HG02973 (cell line): ENCODE measurements around the gene PLEKHG4B.
"Not testable (repeated sequence)": the region's sequence is repeated elsewhere in the genome, so short reads cannot be mapped to it uniquely, and the experiment has no call there.

Source experiments
- ATAC-seq: cut with Tn5 transposase; IDR thresholded peaks from one replicate; pipeline ENCODE4 v1.9.1; 2021; ENCODE audit warnings: moderate library complexity; ENCODE audit not compliant: unreplicated experiment

The PLEKHG4B gene

DNA sequence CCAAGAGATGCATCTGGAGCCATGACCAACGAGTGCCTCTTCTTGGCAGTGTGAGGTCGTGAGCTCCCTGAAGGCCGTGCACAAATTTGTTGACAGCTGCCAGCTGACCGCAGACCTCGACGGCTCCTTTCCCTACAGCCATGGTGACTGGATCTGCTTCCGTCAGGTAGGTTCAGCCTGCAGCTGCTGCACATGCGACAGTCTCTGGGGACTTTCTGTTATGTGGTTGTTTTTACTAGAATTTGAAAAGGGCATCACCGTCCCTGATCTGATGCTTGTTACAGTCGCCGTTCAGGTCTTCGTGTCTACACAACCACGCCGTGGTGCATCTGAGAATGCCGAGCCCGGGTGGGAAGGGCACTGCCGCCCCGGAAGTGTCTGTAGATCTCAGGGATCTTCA lies 62.9 kb downstream of the PLEKHG4B start:
- ATAC-seq, result no peak

DNA sequence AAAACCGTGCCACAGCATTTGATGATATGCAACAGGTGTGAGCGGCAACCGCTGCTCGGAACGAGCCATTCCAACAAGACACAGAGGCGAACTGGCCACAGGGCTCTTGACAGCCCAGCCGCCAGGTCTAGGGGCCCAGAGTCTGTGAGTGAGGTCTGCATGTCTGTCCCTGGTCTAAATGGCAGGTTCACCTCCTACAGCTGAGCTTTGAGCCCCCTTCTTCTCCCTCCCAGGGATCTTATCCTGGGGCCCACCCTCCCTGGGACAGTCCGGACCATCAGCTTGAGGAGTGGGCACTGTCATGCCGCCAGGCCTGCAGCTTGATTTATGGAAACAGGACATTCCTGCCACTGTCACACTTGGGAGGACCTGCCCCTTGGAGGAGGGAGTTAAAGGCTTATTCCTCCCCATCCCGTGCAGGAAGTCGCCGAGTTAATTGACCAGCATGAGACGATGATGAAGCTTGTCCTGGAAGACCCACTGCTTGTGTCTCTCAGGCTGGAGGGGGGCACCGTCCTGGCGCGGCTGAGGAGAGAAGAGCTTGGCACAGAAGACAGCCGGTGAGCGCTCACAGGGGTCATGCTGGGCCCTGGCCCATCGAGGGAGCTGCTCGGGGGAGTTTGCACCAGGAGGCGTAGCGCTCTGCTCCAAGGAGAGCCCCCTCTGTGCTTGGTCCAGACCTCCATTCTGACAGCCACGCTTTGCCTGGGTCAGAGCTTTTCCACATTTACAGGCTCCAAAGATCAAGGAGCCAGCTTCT lies 63.9 kb downstream of the PLEKHG4B start:
- no peak for ATAC-seq

DNA sequence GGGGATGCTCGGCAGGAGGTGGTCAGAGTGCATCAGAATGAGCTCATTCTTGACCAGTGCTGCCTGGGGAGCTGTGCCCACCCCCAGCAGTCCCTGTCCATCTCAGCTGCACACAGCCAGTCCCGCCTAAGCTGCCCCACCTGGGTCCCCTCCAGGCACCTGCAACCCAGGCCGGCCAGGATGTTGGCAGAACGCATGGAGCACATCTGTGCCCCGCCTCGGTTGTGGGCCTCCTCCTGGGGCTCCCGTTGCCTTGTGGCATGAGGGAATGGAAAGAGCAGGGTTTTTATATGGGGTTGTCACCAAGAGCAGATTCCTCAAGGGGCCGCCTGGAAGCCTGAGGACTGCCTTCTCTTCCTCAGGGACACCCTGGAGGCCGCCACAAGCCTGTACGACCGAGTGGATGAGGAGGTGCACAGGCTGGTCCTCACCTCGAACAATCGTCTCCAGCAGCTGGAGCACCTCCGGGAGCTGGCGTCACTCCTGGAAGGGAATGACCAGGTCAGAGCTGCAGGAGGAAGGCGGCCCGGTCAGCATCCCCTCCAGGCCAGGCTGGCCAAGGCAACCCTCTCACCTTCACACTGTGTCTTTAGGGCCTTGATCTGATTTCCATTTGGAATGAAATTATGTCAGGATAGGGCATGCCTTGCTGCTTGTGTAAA lies 64.6 kb downstream of the PLEKHG4B start:
- ATAC-seq, result no peak

DNA sequence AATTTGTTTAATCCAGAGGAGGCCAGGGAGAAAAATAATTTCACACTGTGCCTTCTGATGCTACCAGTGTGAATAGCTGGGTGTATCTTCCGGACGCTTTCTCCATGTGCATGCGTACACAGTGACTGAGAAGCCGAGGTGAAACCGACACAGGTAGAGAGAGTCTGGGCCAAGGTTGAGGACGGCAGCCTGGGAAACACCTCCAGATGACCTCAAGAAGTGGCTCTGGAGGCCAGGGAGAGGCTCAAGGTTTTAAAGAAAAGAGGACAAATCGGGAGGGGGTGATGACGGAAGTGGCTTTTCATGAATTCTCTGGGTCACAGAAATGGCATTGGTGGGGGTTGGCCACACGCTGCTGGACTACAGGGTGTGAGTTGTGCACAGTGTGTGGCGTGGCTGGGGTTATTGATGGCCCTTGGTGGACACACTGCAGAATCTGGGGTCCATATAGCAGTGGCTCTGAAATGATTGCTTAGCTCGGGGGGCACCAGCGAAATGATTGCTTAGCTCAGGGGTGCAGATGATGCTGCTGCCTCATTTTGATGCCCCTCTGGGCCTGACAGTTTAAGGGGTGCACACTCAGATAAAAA lies 65.3 kb downstream of the PLEKHG4B start:
- no peak for ATAC-seq

DNA sequence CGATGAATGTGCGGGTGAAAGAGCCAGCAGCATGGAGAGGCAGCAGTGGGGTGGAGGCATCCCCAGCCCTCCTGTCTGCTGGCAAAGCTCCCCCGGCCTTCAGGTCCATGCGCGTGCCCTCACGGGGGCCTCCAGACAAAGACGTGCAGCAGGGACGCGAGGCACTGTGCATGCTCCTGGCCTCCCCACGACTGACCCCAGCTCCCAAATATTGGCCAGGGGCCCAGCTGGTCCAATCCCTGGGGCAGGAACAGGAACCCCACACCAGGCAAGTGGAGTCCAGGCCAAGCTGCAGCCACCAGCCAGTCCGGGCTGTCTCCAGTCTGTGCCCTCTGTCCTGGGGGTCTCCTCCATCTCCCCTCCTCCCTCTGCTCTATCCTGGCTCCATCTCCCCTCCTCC lies 65.8 kb downstream of the PLEKHG4B start:
- ATAC-seq, result no peak

DNA sequence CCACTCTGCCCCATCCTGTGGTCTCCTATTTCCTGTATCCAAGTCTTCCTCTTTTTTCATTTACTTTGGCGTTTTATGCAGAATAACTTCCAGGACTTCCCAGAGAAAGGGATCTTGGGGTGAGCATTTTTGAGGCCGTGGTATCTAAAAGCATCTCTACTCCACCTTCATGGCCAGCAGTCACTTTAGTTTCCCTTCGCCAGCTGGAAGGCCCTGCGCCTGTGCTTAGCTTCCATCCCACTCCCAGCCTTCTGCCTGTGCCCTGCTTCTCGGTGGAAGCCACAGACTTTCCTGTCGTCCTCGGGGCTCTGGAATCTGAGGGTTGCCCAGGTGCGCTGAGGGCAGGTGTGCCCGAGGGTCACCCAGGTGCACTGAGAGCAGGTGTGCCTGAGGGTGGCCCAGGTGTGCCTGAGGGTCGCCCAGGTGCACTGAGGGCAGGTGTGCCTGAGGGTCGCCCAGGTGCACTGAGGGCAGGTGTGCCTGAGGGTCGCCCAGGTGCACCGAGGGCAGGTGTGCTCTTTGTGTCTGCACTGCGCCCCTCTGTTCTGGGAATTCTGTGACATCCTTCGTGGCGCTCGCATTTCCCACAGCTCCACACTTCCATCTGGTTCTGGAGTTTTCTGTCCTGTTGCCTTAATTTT lies 67.0 kb downstream of the PLEKHG4B start:
- no peak for ATAC-seq

DNA sequence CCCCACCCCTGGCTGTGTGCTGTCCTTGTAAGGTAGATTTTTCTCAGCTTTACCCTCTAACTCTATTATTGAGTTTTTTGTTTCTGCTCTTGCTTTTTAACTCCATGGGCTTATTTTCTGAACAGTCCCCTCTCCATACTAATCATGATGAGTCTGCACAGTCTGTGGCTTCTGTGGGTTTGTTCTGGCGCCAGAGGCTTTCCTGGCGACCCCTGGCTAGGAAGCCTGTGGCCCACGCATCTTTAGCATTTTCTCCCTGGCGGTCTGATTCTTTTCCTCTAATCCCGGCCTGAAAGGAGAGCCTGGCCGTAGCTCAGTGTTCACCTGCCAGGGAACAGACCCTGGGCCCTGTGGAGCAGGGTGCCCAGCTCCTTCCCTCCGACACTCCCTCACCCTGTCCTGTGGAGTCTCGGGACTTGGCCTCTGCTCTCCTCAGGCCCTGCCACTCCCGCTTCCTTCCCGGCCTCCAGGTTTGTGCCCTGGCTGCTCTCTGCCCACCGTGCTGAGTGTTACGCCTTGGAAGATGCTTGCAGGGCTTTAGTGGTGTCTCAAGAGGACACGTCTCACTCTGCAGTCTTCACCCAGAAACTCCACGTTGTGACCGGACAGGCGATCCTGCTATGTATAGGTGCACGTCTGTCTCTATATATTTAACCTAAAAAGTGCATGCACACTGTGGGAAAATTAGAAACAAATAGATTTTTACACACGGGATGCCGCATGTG lies 67.6 kb downstream of the PLEKHG4B start:
- ATAC-seq, result no peak

DNA sequence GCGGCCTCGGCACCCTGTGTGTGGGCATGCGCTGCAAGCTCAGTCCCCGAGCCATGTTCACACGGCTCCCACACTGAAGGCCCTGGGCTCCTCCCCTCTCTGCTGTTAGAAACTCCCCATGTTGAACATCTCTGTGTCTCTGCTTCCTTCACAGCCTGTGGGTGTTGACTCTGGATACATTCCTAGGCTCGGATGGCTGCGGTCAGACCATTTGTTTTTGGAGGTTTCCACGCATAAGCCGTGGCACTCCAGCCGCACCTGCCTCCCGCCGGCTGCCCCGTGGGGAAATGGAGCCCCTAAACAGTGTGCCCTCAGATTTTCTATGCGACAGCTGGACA lies 68.2 kb downstream of the PLEKHG4B start:
- no peak for ATAC-seq

DNA sequence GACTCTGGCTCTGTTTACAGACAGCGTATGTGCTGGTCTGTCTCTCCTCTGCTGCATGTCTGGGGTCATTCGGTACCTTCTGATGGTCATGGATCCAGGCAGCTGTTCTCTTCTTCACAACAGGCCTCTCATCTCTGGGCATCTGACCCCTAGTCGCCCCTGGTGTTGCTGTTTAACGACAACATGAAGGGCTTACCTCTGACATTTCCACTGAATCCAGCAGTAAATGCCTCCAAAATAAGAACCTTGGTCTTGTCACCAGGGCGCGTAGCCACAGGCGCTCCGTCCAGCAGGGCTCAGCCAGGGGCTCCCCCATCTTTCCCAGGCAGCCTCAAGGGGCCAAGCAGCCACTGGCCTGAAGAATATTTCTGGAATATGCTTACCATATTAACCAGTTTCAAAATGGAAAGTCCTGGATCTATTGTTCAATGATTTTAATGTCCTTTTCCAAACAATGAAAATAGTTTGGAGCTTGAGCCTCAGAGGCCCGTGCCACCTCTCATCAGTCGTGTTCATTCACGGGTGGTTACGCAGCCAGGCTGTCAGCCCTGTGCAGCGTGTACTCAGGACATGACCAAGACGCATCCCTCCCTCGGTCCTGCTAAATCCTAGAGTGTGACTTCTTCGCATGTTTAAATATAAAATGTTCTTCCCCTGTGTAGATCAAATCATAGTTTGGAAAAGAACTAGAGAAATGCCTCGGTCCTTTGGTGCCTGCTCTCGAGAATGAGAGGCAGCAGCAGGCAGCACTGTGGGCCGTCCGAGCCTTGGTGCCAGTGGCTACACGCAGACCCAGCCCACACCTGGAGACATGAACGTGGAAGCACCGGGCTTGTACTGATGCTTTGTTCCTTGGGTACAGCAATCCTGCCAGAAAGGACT lies 69.2 kb downstream of the PLEKHG4B start:
- no peak for ATAC-seq

DNA sequence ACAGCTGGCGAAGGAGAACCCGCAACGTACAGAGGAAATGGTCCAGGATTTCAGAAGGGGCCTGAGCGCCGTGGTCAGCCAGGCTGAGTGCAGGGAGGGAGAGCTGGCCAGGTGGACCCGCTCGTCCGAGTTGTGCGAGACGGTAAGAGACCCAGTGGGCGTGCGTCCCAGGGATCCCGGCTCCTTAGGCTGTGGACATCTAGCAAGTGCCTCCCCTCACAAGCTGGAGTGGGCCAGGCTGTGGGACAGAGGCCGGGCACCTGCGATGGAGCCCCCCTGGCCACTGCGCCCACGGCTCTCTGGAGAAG lies 69.8 kb downstream of the PLEKHG4B start:
- ATAC-seq, result no peak

DNA sequence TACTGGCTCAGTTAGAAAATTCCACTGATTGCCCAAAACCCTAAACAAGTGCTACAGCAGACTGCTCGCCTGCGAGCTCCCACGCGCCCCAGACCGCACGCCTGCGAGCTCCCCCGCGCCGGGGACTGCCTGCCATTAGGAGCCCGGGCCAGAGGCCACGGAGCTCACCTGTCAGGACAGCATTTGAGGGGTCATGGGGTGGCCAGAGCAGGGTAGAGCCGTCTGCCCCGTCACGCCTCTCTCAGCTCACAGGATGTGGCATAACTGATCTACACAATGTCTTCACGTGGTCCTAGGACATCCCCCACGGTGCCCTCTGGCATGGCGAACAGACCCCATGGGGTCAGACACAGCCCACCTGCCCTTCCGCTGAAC lies 70.2 kb downstream of the PLEKHG4B start:
- ATAC-seq, result no peak

DNA sequence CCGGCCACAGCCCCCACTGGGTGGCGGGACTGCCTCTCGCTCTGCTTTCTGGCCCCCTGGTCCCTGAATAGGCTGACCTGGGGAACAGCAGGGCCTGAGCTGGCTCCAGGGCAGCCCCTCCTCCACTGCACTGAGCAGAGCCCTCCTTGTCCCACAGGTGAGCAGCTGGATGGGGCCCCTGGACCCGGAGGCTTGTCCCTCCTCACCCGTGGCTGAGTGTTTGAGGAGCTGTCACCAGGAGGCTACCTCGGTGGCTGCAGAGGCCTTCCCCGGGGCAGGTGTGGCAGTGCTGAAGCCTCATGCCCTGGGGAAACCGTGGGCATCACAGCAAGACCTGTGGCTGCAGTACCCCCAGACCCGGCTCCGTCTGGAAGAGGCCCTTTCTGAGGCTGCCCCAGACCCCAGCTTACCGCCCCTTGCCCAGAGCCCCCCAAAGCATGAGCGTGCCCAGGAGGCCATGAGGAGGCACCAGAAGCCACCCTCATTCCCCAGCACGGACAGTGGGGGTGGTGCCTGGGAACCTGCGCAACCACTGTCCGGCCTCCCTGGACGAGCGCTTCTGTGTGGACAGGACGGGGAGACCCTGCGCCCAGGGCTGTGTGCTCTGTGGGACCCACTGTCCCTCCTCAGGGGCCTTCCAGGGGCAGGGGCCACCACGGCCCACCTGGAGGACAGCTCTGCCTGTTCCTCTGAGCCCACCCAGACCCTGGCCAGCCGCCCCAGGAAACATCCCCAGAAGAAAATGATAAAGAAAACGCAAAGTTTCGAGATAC lies 70.8 kb downstream of the PLEKHG4B start:
- ATAC-seq, result no peak

DNA sequence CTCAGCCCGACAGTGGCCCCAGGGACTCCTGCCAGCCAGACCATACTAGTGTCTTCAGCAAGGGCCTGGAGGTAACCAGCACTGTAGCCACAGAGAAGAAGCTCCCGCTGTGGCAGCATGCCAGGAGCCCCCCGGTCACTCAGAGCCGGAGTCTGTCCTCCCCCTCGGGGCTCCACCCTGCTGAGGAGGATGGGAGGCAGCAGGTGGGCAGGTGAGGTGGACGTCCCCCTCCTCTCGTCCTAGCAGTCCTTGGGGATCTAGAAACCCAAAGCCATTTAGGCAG lies 71.3 kb downstream of the PLEKHG4B start:
- ATAC-seq, result no peak

DNA sequence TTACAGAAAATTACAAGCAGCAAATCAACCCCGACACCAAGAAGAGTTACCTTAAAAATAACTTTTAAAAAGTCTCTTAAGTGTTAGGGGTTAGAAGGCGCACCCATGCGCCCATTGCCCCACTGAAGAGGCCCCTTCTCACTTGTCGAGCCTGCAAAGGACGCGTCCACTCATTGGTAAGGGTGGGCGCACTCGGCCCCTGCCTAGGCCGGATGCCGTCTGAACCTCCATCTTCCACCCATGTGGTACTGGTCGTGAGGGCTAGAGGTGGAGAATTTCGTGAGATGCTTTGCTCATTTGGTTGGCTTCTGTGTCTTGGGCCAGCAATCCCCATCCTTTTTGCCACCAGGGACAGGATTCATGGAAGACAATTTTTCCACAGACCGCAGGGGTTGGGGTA lies 71.9 kb downstream of the PLEKHG4B start:
- no peak for ATAC-seq

DNA sequence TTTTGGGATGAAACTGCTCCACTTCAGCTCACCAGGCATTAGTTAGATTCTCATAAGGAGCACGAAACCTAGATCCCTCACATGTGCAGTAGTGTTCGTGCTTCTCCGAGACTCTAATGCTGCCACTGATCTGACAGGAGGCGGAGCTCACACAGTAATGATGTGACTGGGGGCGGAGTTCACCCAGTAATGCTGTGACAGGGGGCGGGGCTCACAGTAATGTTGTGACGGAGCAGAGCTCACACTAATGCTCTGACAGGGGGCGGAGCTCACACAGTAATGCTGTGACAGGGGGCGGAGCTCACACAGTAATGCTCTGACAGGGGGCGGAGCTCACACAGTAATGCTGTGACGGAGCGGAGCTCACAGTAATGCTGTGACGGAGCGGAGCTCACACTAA lies 72.3 kb downstream of the PLEKHG4B start:
- no peak for ATAC-seq

DNA sequence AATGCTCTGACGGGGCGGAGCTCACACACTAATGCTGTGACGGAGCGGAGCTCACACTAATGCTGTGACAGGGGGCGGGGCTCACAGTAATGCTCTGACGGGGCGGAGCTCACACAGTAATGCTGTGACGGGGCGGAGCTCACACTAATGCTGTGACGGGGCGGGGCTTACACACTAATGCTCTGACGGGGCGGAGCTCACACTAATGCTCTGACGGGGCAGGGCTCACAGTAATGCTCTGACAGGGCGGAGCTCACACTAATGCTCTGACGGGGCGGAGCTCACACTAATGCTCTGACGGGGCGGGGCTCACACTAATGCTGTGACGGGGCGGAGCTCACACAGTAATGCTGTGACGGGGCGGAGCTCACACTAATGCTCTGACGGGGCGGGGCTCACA lies 72.8 kb downstream of the PLEKHG4B start:
- not testable (repeated sequence) for ATAC-seq

DNA sequence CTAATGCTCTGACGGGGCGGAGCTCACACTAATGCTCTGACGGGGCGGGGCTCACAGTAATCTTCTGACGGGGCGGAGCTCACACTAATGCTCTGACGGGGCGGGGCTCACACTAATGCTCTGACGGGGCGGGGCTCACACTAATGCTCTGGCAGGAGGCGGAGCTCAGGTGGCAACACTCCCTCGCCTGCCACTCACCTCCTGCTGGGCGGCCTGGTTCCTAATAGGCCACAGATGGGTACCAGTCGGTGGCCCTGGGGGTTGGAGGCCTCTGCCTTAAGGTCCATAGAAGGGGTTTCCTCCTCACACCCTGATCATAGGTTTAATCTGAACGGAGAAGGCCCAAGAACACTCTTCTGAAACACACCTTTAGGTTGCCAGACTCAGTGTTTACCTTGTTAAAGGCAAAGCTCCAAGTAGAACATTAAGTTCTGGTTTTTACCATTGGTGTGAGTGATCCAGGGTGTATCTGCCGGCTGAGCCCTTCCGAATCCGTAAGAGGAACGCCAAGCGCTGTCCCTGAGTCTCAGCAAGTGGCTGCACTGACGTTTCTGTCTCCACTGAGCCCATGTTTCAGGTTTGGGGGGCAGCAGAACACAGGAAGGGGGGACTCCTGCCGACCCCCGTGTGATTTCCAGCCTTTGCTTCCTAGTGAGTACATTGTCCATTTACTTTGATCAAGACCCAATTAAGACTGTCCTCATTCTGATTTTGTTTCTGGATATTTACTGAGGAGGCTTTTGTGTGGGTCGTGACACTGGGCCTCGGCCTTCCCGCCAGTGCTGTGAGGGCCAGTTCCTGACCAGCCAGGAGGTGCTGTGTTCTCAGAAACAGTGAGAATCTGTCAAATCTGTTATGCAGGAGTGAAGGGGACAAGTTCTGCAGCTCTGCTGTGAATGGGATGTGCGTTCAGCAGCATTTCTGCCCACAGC lies 74.7 kb downstream of the PLEKHG4B start:
- ATAC-seq, result no peak

DNA sequence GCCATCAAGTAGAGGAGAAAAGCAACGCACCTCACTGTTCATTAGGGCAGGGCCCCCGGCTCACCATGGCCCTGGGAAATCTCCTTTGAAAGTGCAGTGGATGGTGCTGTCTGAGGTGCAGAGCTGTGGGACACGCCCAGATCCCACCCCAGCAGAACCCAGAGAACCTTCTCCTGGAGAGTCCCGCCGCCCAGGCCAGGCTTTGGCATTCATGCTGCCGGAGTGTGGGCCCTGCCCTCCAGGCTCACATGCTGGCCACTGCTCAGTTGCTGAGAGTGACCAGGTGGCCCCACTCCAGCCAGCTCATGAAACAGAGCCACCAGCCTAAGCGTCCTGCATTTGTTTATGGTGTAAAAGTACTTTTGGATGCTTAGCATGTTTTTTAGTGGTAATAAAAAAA lies 75.5 kb downstream of the PLEKHG4B start:
- ATAC-seq, result no peak
